ENCODE data around the gene SLC10A6. TPM values are rescaled to one million over a fixed set of nuclear protein-coding genes. Genes with fewer than 3 reads are reported as not detected.

SLC10A6 gene
- total RNA-seq, 1 experiment from 2014 or later, result not detected

GRCh38 chr4:86788826-86789225 lies 60.4 kb downstream of the SLC10A6 start:
- no peak overlapping the region for H3K4me3 ChIP-seq (ENCODE audit: low read depth in 2 of 2, low read length in 2 of 2)
- H3K27me3 ChIP-seq (ENCODE audit: control insufficient read depth, insufficient read depth, low read length), result no peaks in the 10 kb centered on the region
- no peaks in the 10 kb centered on the region for H3K36me3 ChIP-seq (ENCODE audit: control insufficient read depth, insufficient read depth, low read length)
- no peaks in the 10 kb centered on the region for H3K9me3 ChIP-seq (ENCODE audit: control insufficient read depth, insufficient read depth, low read depth, low read length)
- TF ChIP-seq POLR2AphosphoS5 (IDR thresholded peaks at IDR 0.05; ENCODE audit: low read depth, low read length), result no peak
- no peak for TF ChIP-seq SIN3A (IDR thresholded peaks at IDR 0.05; ENCODE audit: borderline replicate concordance, insufficient read depth, low read depth, low read length)
- TF ChIP-seq, protein P1, sequence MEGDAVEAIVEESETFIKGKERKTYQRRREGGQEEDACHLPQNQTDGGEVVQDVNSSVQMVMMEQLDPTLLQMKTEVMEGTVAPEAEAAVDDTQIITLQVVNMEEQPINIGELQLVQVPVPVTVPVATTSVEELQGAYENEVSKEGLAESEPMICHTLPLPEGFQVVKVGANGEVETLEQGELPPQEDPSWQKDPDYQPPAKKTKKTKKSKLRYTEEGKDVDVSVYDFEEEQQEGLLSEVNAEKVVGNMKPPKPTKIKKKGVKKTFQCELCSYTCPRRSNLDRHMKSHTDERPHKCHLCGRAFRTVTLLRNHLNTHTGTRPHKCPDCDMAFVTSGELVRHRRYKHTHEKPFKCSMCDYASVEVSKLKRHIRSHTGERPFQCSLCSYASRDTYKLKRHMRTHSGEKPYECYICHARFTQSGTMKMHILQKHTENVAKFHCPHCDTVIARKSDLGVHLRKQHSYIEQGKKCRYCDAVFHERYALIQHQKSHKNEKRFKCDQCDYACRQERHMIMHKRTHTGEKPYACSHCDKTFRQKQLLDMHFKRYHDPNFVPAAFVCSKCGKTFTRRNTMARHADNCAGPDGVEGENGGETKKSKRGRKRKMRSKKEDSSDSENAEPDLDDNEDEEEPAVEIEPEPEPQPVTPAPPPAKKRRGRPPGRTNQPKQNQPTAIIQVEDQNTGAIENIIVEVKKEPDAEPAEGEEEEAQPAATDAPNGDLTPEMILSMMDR (IDR thresholded peaks at IDR 0.05), result no peak
- TF ChIP-seq TCF7L2 (IDR thresholded peaks at IDR 0.05; ENCODE audit: low read depth, low read length), result no peak
- no peak for TF ChIP-seq REST (IDR thresholded peaks at IDR 0.05; ENCODE audit: insufficient read depth in 1 of 2, low read depth in 2 of 2, low read length in 1 of 2)
- in situ Hi-C loops (cut with HindIII; ENCODE audit: low pct_unique_long_range_greater_than_20kb, low sequenced_read_pairs), result no loop called here
- POLR2A ChIA-PET, result no interaction called here
- CTCF ChIA-PET, result no interaction called here
- H3K27ac ChIP-seq (ENCODE audit: low read length), result no peak overlapping the region
- BruUV-seq (replicated peaks), result no TSS peak
- no peak for DNase-seq (ENCODE audit: low read depth, low spot score)
- H3K4me1 ChIP-seq (ENCODE audit: control insufficient read depth, insufficient read depth, low read length), result no peaks in the 10 kb centered on the region
- intact Hi-C loops (cut with micrococcal nuclease; ENCODE audit: unreplicated experiment), result no loop called here
- no peak for ATAC-seq

DNA sequence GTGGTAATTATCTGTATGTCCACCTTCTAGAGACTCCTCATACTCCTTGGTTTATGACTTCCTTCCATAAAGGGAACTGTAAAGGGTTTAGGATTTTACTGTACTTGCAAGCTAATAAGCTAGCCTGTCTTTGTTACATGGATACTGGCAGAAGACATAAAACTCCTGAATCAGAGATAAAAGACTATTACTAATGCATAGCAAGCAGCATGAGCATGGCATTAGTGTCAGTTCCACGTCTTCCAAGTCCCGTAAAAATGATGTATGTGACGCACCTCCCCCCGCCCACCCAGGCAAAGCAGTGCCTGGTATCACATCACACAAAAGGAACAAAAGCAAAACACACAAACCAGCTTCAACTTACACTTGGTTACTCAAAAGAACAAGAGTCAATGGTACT lies 71.0 kb downstream of the SLC10A6 start:
- no TSS peak for BruUV-seq (replicated peaks)
- CTCF ChIA-PET, result no interaction called here
- no peak for ATAC-seq

More for the DNA sequence above, 71.0 kb downstream of the SLC10A6 start:
- Histone ChIP-seq H3K4me3 (ENCODE audit: low read depth in 2 of 2, low read length in 2 of 2) (no peak overlapping the region), H3K9me3 (ENCODE audit: control insufficient read depth, insufficient read depth, low read depth, low read length) (no peaks in the 10 kb centered on the region), H3K27ac (ENCODE audit: low read length) (no peak overlapping the region), H3K36me3 (ENCODE audit: control insufficient read depth, insufficient read depth, low read length) (peaks cover under 1% of the 10 kb centered on the region; the same call in 1 of the 2 replicates), H3K4me1 (ENCODE audit: control insufficient read depth, insufficient read depth, low read length) (no peaks in the 10 kb centered on the region), H3K27me3 (ENCODE audit: control insufficient read depth, insufficient read depth, low read length) (no peaks in the 10 kb centered on the region)
- TF ChIP-seq TCF7L2 (IDR thresholded peaks at IDR 0.05; ENCODE audit: low read depth, low read length) (no peak), REST (IDR thresholded peaks at IDR 0.05; ENCODE audit: insufficient read depth in 1 of 2, low read depth in 2 of 2, low read length in 1 of 2) (no peak), SIN3A (IDR thresholded peaks at IDR 0.05; ENCODE audit: borderline replicate concordance, insufficient read depth, low read depth, low read length) (no peak), POLR2AphosphoS5 (IDR thresholded peaks at IDR 0.05; ENCODE audit: low read depth, low read length) (no peak)
- TF ChIP-seq, protein P1 (IDR thresholded peaks at IDR 0.05), result no peak
- no peak for DNase-seq (ENCODE audit: low read depth, low spot score)
- in situ Hi-C loops (cut with HindIII; ENCODE audit: low pct_unique_long_range_greater_than_20kb, low sequenced_read_pairs), result no loop called here
- intact Hi-C loops (cut with micrococcal nuclease; ENCODE audit: unreplicated experiment), result no loop called here
- POLR2A ChIA-PET, result no interaction called here
